NT2/D1 (cell line): Measurements from ENCODE around the gene ADAMTS2.

Experiments
- DNase-seq: peaks from one replicate; pipeline ENCODE4 v3.0.0-alpha.2; 2011; ENCODE audit warnings: low read depth, low spot score
- H3K27me3 ChIP-seq: 2 replicates; pipeline ENCODE4 v1.6.0; 2011; ENCODE audit warnings: mild to moderate bottlenecking; ENCODE audit not compliant: insufficient read length, insufficient read depth
- H3K36me3 ChIP-seq: 2 replicates; pipeline ENCODE4 v1.6.1; 2011; ENCODE audit warnings: mild to moderate bottlenecking, low read length, mixed read lengths; ENCODE audit not compliant: insufficient read depth, insufficient read length
- H3K4me1 ChIP-seq: 2 replicates; pipeline ENCODE4 v1.5.1; 2011; ENCODE audit not compliant: insufficient read depth, insufficient read length
- H3K4me3 ChIP-seq: 2 replicates; pipeline ENCODE4 v1.5.1; 2011; ENCODE audit warnings: low read depth; ENCODE audit not compliant: insufficient read length
- H3K9ac ChIP-seq: 2 replicates; pipeline ENCODE4 v1.6.0; 2011; ENCODE audit warnings: low read depth; ENCODE audit not compliant: insufficient read length
- H3K9me3 ChIP-seq: 2 replicates; pipeline ENCODE4 v1.5.1; 2011; ENCODE audit warnings: mild to moderate bottlenecking, low read length; ENCODE audit not compliant: insufficient read depth
- SUZ12 ChIP-seq: IDR thresholded peaks from 2 replicates; pipeline ENCODE4 v1.6.1; 2011; ENCODE audit not compliant: insufficient read length, insufficient read depth; ENCODE audit errors: extremely low read depth
- YY1 ChIP-seq: IDR thresholded peaks from 2 replicates; pipeline ENCODE4 v1.6.1; 2011; ENCODE audit not compliant: insufficient read length, insufficient read depth
- ZNF274 ChIP-seq: IDR thresholded peaks from 2 replicates; pipeline ENCODE4 v1.6.1; 2011; ENCODE audit warnings: mild to moderate bottlenecking, low read depth, low read length

The ADAMTS2 gene

DNA sequence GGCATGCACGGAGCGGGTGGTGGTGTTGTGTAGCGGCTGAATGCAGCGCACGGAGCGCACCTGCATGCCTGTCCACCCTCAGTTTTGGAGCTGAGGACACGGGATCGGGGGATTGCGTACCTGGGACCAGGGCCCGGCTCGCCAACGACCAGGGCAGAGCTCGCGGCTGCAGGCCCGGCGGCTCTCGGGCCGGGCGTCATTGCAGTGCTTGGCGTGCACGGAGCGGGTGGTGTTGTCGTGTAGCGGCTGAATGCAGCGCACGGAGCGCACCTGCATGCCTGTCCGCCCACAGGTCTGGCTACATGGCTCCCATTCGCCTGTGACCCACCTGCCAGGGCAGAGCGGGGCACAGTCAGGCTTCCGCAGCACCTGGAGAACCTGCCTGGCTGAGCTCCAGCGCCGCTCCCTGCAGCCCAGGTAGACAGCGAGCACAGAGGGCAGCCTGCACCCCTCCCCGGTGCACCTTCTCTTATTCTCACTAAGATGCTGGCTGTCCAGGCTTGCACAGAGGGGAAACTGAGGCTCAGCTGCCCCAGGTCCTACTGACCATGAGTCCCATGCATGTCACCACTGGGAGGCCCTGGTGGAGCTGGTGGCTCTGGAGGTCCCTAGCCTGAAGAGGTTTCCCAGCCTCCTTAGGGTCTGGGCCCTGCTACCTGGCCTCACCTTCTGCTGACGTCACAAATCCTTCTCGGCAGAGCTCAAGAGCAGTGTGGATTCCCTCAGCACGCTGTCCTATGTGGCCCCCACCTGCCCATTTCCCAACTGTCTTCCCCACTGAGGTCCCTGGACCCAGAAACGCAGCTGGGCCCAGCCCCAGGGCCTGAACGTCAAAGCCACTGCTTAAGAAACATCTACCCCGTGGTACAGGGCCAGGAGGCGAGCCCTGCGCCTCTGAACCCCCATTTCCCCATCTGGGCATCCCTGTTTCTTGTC is 220.1 kb downstream of the ADAMTS2 start:
- H3K4me1 ChIP-seq, result no peaks in the 10 kb centered on the region
- TF ChIP-seq YY1, result no peak
- TF ChIP-seq SUZ12, result no peak
- no peak for TF ChIP-seq ZNF274
- peaks cover 6% of the 10 kb centered on the region for H3K36me3 ChIP-seq

DNA sequence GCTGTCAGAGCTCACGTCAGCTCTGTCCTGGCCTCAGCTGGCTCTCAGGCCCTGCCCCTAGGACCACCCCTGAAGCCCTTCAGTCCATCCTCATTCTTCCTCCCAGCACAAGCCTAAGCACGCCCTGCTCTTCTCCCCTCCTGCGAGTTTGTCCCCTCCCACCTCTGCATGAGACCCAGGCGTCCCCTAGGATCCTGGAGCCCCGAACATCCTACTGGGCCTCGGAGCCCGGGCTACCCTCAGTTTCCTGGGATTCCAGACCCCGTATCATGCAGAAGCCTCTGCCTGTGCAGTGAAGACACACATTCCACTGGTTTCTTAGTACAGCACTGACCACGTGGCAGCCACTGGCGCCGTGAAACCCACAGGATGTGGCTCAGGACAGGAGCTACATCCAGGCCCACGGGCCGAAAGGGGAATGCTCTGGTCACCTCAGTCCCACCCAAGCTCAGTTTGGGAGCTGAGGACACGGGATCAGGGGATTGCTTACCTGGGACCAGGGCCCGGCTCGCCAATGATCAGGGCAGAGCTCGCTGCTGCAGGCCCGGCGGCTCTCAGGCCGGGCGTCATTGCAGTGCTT is 220.9 kb downstream of the ADAMTS2 start:
- DNase-seq, result no peak
- Histone ChIP-seq H3K9ac (no peak overlapping the region), H3K36me3 (peaks cover 1% of the 10 kb centered on the region), H3K4me3 (no peak overlapping the region), H3K4me1 (no peaks in the 10 kb centered on the region), H3K27me3 (no peaks in the 10 kb centered on the region), H3K9me3 (no peaks in the 10 kb centered on the region)
- TF ChIP-seq YY1 (no peak), SUZ12 (no peak), ZNF274 (no peak)

More for the DNA sequence above, 220.1 kb downstream of the ADAMTS2 start:
- no peaks in the 10 kb centered on the region for H3K9me3 ChIP-seq
- no peak overlapping the region for H3K4me3 ChIP-seq
- H3K9ac ChIP-seq, result no peak overlapping the region
- H3K27me3 ChIP-seq, result no peaks in the 10 kb centered on the region
- DNase-seq, result no peak

DNA sequence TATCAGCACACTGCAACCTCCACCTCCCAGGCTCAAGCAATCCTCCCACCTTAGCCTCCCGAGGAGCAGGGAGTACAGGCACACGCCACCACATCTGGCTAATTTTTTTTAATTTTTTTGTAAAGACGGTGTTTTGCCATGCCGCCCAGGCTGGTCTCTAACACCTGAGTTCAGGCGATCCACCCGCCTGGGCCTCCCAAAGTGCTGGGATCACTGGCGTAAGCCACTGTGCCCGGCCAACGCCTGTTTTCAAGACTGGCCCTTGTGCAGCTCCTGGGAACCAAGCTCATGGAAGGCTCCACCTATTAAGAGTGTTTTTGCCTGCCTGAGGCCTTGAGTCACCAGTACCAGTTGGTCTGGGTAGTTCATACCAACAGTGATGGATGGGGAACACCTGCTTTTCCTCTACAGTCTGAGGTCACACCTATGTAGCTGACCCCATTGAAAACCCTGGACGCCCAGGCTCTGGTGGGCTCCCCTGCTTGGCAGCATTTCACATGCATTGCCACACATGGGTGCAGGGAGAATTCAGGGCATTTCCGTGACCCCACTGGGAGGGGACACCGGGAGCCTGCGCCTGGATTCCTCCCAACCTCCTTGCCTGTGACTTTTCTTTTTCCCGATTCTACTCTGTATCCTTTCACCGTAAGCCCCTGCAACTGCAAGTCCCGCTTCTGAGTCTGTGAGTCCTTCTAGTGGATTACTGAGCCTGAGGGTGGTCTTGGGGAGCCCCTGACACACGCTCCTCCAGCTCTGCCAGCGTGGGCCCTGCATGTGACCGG is 221.6 kb downstream of the ADAMTS2 start:
- TF ChIP-seq ZNF274 (no peak), YY1 (no peak), SUZ12 (no peak)
- Histone ChIP-seq H3K4me3 (no peak overlapping the region), H3K9me3 (no peaks in the 10 kb centered on the region), H3K9ac (no peak overlapping the region), H3K4me1 (no peaks in the 10 kb centered on the region), H3K27me3 (no peaks in the 10 kb centered on the region), H3K36me3 (no peaks in the 10 kb centered on the region)
- DNase-seq, result no peak

DNA sequence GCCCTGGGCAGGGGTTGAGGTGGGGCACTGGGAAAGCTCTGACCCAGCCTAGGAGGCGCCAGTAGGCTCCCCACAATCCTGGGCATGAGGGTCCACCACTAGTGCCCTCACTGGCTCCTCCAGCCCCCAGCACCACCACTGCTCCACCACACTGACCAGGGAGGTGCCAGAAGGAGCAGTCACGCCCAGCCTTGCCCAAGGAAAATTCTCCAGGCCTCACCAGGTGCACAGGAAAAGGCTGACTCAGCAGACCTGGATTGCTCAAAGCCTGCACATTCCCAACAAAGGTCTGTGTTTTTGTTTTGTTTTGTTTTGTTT is 222.2 kb downstream of the ADAMTS2 start:
- Histone ChIP-seq H3K36me3 (no peaks in the 10 kb centered on the region), H3K4me3 (no peak overlapping the region), H3K9ac (no peak overlapping the region), H3K4me1 (no peaks in the 10 kb centered on the region), H3K27me3 (no peaks in the 10 kb centered on the region), H3K9me3 (no peaks in the 10 kb centered on the region)
- DNase-seq, result no peak
- TF ChIP-seq ZNF274, result no peak
- TF ChIP-seq YY1, result no peak
- no peak for TF ChIP-seq SUZ12

DNA sequence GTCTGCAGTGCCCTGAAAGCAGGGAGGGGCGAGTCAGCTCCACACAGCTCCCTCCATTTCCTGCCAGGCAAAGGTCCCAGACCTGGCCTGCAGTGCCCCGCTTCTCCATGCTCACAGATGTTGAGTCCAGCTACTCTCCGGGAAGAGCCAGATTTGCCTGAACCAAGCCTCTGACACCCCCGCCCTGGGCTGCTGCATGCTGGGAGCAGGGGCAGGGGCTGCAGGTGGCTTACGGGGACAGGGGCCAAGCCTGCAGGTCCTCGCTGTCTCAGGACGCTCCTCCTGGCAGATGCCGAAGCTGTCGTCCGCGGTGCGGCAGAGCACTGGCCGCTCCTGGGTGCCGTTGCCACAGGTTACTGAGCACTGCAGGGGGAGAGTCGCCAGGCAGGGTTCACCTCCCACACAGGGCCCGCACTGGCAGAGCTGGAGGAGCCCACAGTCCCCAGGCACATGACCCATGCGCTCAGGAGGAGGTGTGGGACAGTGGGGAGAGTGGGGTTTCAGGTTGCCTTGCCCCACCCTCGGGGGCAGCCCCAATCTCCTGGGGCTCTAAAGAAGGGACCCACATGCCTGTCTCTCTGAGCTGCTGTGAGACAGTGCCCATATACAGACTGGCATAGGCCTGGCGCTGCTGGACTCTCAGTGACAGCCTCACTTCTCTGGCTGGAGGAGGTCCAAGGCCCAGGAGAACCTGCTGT is 222.7 kb downstream of the ADAMTS2 start:
- no peak overlapping the region for H3K9ac ChIP-seq
- no peaks in the 10 kb centered on the region for H3K36me3 ChIP-seq
- no peaks in the 10 kb centered on the region for H3K27me3 ChIP-seq
- DNase-seq, result no peak
- H3K9me3 ChIP-seq, result no peaks in the 10 kb centered on the region
- H3K4me1 ChIP-seq, result no peaks in the 10 kb centered on the region
- H3K4me3 ChIP-seq, result no peak overlapping the region
- TF ChIP-seq SUZ12, result no peak

DNA sequence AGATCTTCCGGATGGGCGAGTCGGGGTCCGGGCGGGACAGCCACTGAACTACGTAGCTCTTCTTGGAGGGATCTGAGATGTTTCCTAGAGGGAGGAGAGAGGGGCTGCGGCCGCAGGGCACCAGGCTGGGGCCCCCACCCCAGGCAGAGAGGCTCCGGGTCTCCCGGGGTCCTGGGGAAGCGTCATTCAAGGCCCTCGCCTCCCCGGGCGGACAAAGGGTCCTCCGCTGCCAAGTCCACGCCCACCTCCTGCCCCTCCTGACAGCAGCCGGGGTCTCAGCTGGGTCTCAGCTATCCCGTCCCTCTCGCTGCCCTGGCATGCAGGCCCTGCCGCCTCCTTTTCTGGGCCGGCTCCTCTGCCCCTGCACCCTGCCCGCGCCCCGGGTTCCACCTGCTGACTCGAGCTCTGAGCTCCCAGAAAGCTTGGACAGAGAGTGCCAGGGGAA is 223.6 kb downstream of the ADAMTS2 start:
- Histone ChIP-seq H3K27me3 (no peaks in the 10 kb centered on the region), H3K36me3 (no peaks in the 10 kb centered on the region)

More for the DNA sequence above, 223.6 kb downstream of the ADAMTS2 start:
- no peak overlapping the region for H3K9ac ChIP-seq
- no peak for TF ChIP-seq SUZ12
- no peak for TF ChIP-seq ZNF274
- TF ChIP-seq YY1, result no peak
- H3K9me3 ChIP-seq, result no peaks in the 10 kb centered on the region
- no peak overlapping the region for H3K4me3 ChIP-seq
- H3K4me1 ChIP-seq, result no peaks in the 10 kb centered on the region
- no peak for DNase-seq
